Activated CD4-positive, alpha-beta memory T cell treated with anti-CD3 and anti-CD28 coated beads for 36 hours (primary cell): ENCODE measurements around the gene SIGLEC1. TPM values are rescaled to one million over a fixed set of nuclear protein-coding genes. Genes with fewer than 3 reads are reported as not detected.

Experiments
- CTCF ChIA-PET: fragments of 350-600 bp; sonication (Branson Sonifier 250); formaldehyde crosslinking; loops from one replicate; lab custom pipeline; 2021; ENCODE audit warnings: antibody characterized with exemption, inconsistent platforms; lab: Charles Lee
- POLR2A ChIA-PET: fragments of 350-600 bp; sonication (Branson Sonifier 250); formaldehyde crosslinking; loops from one replicate; lab custom pipeline; 2021; ENCODE audit warnings: antibody characterized with exemption; lab: Charles Lee
- DNase-seq: peaks from one replicate; pipeline ENCODE4 v3.0.0-alpha.2; 2020
- H3K27ac Mint-ChIP-seq: one replicate; pipeline ENCODE4 v1.8.0; 2021; ENCODE audit warnings: mixed read lengths
- H3K27me3 Mint-ChIP-seq: one replicate; pipeline ENCODE4 v1.8.0; 2021; ENCODE audit warnings: mixed read lengths
- H3K36me3 Mint-ChIP-seq: one replicate; pipeline ENCODE4 v1.8.0; 2021; ENCODE audit warnings: mixed read lengths
- H3K4me1 Mint-ChIP-seq: one replicate; pipeline ENCODE4 v1.8.0; 2021; ENCODE audit warnings: low read depth, mixed read lengths
- H3K4me3 Mint-ChIP-seq: one replicate; pipeline ENCODE4 v1.8.0; 2021; ENCODE audit warnings: mild to moderate bottlenecking, mixed read lengths
- H3K9me3 Mint-ChIP-seq: one replicate; pipeline ENCODE4 v1.8.0; 2021; ENCODE audit warnings: mixed read lengths
- intact Hi-C: fragments of 100-400 bp; cut with micrococcal nuclease; formaldehyde crosslinking; loops from one replicate; pipeline ENCODE4 v1.15.1; 2023
- total RNA-seq, 2 experiments: library from RNA; stranded (reverse); gene quantifications; one replicate each; pipeline ENCODE4 v1.2.3, GENCODE V29; 2021

The SIGLEC1 gene
- total RNA-seq, 2 experiments from 2014 or later = 0.07 TPM; not detected in 1

GRCh38 chr20:3681931-3682781 lies 30.2 kb downstream of the SIGLEC1 start, which contains the start of gene ADAM33:
ADAM33 (minus strand) TSS chr20:3682010; CDS start chr20:3682004, 6 bp downstream.
- Mint-ChIP-seq H3K9me3 (no peaks in the 10 kb centered on the region), H3K4me3 (no peak within 1 kb of the TSS), H3K4me1 (no peaks in the 10 kb centered on the region), H3K36me3 (no peaks in the 10 kb centered on the region), H3K27ac (no peak within 1 kb of the TSS), H3K27me3 (peaks cover 37% of the 10 kb centered on the region)
- POLR2A ChIA-PET = no interaction called here
- intact Hi-C loops = no loop called here
- DNase-seq = no peak
- CTCF ChIA-PET = no interaction called here

GRCh38 chr20:3681352-3681930 lies 31.0 kb downstream of the SIGLEC1 start:
- Mint-ChIP-seq H3K4me3 (no peak overlapping the region), H3K4me1 (no peaks in the 10 kb centered on the region), H3K9me3 (no peaks in the 10 kb centered on the region), H3K36me3 (no peaks in the 10 kb centered on the region), H3K27me3 (peaks cover 39% of the 10 kb centered on the region), H3K27ac (no peak overlapping the region)
- POLR2A ChIA-PET = no interaction called here
- CTCF ChIA-PET = no interaction called here
- intact Hi-C loops = no loop called here
- no peak for DNase-seq

GRCh38 chr20:3680701-3681351 lies 31.6 kb downstream of the SIGLEC1 start:
- no peaks in the 10 kb centered on the region for H3K36me3 Mint-ChIP-seq
- ChIA-PET CTCF (interaction anchor here (0.7 kb wide), 1 partner anchor 30 kb away, joined by 3 read pairs; no protein-coding TSS in a partner anchor), POLR2A (no interaction called here)
- intact Hi-C loops = no loop called here
- no peak for DNase-seq
- no peak overlapping the region for H3K27ac Mint-ChIP-seq
- H3K9me3 Mint-ChIP-seq = no peaks in the 10 kb centered on the region
- H3K27me3 Mint-ChIP-seq = peaks cover 36% of the 10 kb centered on the region
- no peak overlapping the region for H3K4me3 Mint-ChIP-seq
- H3K4me1 Mint-ChIP-seq = no peaks in the 10 kb centered on the region

GRCh38 chr20:3679749-3680700 lies 32.4 kb downstream of the SIGLEC1 start:
- DNase-seq = no peak
- Mint-ChIP-seq H3K27me3 (peaks cover 38% of the 10 kb centered on the region), H3K4me3 (no peak overlapping the region), H3K9me3 (no peaks in the 10 kb centered on the region), H3K27ac (no peak overlapping the region), H3K36me3 (no peaks in the 10 kb centered on the region), H3K4me1 (no peaks in the 10 kb centered on the region)
- intact Hi-C loops = loop anchor here (5.0 kb wide), 1 partner anchor 402 kb away; no protein-coding TSS in a partner anchor
- CTCF ChIA-PET = interaction anchor here (0.7 to 4.5 kb wide), 3 partner anchors 28 to 31 kb away, joined by 3 to 81 read pairs (median 3); no protein-coding TSS in a partner anchor
- POLR2A ChIA-PET = no interaction called here

GRCh38 chr20:3678856-3679720 lies 33.3 kb downstream of the SIGLEC1 start:
- Mint-ChIP-seq H3K4me3 (no peak overlapping the region), H3K27me3 (peaks cover 48% of the 10 kb centered on the region), H3K36me3 (no peaks in the 10 kb centered on the region), H3K9me3 (no peaks in the 10 kb centered on the region), H3K27ac (no peak overlapping the region), H3K4me1 (no peaks in the 10 kb centered on the region)
- intact Hi-C loops = loop anchor here (5.0 kb wide), 1 partner anchor 403 kb away; no protein-coding TSS in a partner anchor
- ChIA-PET POLR2A (no interaction called here), CTCF (interaction anchor here (1.2 to 4.5 kb wide), 4 partner anchors 13 to 405 kb away, joined by 3 to 81 read pairs (median 10); no protein-coding TSS in a partner anchor)
- no peak for DNase-seq

- Mint-ChIP-seq H3K4me3 (no peak overlapping the region), H3K27ac (no peak overlapping the region), H3K27me3 (peaks cover 47% of the 10 kb centered on the region), H3K9me3 (no peaks in the 10 kb centered on the region), H3K36me3 (no peaks in the 10 kb centered on the region), H3K4me1 (no peaks in the 10 kb centered on the region)
- ChIA-PET POLR2A (no interaction called here), CTCF (interaction anchor here (0.6 to 4.5 kb wide), 9 partner anchors 9 to 407 kb away, joined by 4 to 81 read pairs (median 11); no protein-coding TSS in a partner anchor)
- intact Hi-C loops = loop anchor here (5.0 kb wide), 1 partner anchor 404 kb away; no protein-coding TSS in a partner anchor
- DNase-seq = no peak
These were observed 34.2 kb downstream of the SIGLEC1 start for GRCh38 chr20:3678198-3678597.

- intact Hi-C loops = loop anchor here (5.0 kb wide), 1 partner anchor 405 kb away; no protein-coding TSS in a partner anchor
- ChIA-PET CTCF (interaction anchor here (0.6 to 4.5 kb wide), 14 partner anchors 9 to 408 kb away, joined by 3 to 81 read pairs (median 10); no protein-coding TSS in a partner anchor), POLR2A (no interaction called here)
- no peak for DNase-seq
- Mint-ChIP-seq H3K27ac (no peak overlapping the region), H3K9me3 (no peaks in the 10 kb centered on the region), H3K36me3 (no peaks in the 10 kb centered on the region), H3K4me3 (no peak overlapping the region), H3K27me3 (peaks cover 49% of the 10 kb centered on the region), H3K4me1 (peaks cover 2% of the 10 kb centered on the region)
These were observed 34.7 kb downstream of the SIGLEC1 start for GRCh38 chr20:3677733-3678132.

- intact Hi-C loops = loop anchor here (5.0 kb wide), 1 partner anchor 407 kb away; no protein-coding TSS in a partner anchor
- no peak for DNase-seq
- H3K4me1 Mint-ChIP-seq = peaks cover 2% of the 10 kb centered on the region
- H3K36me3 Mint-ChIP-seq = no peaks in the 10 kb centered on the region
- no peak overlapping the region for H3K27ac Mint-ChIP-seq
- H3K4me3 Mint-ChIP-seq = no peak overlapping the region
- ChIA-PET POLR2A (no interaction called here), CTCF (interaction anchor here (0.8 to 4.5 kb wide), 11 partner anchors 9 to 410 kb away, joined by 3 to 81 read pairs (median 7); partner anchors contain the start of gene SIGLEC1)
- H3K9me3 Mint-ChIP-seq = no peaks in the 10 kb centered on the region
- peaks cover 50% of the 10 kb centered on the region for H3K27me3 Mint-ChIP-seq
These were observed 37.2 kb downstream of the SIGLEC1 start for GRCh38 chr20:3674995-3675900.

- intact Hi-C loops = no loop called here
- CTCF ChIA-PET = interaction anchor here (0.8 to 2.9 kb wide), 4 partner anchors 35 to 181 kb away, joined by 3 to 7 read pairs (median 6); partner anchors contain the start of gene SIGLEC1
- no peaks in the 10 kb centered on the region for H3K36me3 Mint-ChIP-seq
- POLR2A ChIA-PET = no interaction called here
- peaks cover 2% of the 10 kb centered on the region for H3K4me1 Mint-ChIP-seq
- H3K27me3 Mint-ChIP-seq = peaks cover 48% of the 10 kb centered on the region
- H3K27ac Mint-ChIP-seq = no peak overlapping the region
- no peaks in the 10 kb centered on the region for H3K9me3 Mint-ChIP-seq
- no peak for DNase-seq
- no peak overlapping the region for H3K4me3 Mint-ChIP-seq
These were observed 38.0 kb downstream of the SIGLEC1 start for GRCh38 chr20:3674447-3674846.
